GM19397 (cell line): ENCODE measurements around the gene TAS2R8.
"Not testable (repeated sequence)": the region's sequence is repeated elsewhere in the genome, so short reads cannot be mapped to it uniquely, and the experiment has no call there.

Source experiments
- ATAC-seq: cut with Tn5 transposase; IDR thresholded peaks from one replicate; pipeline ENCODE4 v1.9.1; 2021; ENCODE audit warnings: mild to moderate bottlenecking, moderate library complexity; ENCODE audit not compliant: unreplicated experiment

TAS2R8 gene

DNA sequence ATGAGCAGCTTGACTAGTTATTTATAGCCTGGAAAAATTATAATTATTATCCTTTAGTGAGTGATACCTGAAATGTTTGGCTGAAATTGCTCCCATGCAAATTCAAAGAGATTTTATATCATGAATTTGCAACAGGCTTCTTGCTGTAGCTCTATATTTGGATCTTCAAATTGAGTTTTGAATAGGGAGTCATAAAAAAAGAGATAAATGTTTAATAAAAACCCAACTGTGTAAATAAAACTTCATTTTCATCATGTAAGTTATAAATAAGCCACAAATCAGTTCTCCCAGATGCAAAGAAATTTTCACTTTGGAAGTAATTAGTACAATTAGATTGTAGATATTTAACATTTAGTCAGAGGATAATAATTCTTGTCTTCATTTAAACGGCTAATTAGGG lies at the start of gene TAS2R8:
Gene TAS2R8, minus strand, starts transcription at position 101 of the 400 bp plus-strand sequence. CDS start 306 bp downstream, outside the sequence.
- no peak for ATAC-seq

DNA sequence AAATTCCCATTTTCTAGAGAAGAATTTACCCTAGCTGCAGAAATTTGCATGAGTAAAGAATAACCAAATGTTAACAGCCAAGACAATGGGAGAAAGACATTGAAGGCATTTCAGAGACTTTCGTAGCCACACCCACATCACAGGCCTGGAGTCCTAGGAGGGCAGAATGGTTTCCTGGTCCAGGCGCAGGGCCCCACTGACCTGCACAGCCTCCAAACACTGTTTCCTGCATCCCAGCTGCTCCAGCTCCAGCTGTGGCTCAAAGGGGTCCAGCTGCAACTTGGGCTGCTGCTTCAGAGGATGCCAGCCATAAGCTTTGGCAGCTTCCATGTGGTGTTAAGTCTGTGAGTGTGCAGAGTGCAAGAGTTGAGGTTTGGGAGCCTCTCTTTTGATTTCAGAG lies 48.7 kb upstream of the TAS2R8 start:
- ATAC-seq = no peak

DNA sequence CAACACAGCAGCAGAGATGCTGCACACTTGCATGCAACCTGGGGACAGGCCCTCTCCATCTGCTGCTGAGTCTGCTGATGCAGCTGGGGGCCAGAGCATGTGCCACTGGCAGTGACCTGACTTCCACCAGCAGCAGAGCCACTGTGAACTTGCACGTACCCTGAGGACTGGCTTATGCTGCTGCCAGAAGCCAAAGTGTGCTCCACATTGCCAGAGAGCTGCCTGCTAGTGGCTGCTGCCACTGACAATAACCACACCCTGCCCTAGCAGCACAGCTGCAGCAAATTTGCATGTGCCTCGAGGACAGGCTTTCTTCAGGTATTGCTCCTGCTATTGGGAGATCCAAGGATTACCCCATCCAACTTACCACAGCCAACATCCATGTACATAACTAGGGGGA lies 46.7 kb upstream of the TAS2R8 start:
- no peak for ATAC-seq

- ATAC-seq = no peak
Measured at GRCh38 chr12:10851243-10851858, 44.3 kb upstream of the TAS2R8 start.

GRCh38 chr12:10849425-10849878 lies 42.4 kb upstream of the TAS2R8 start, which contains the start of gene PRR4:
Gene PRR4 (minus strand): TSS chr12:10849475. CDS start chr12:10849437, 38 bp downstream.
- ATAC-seq = no peak

DNA sequence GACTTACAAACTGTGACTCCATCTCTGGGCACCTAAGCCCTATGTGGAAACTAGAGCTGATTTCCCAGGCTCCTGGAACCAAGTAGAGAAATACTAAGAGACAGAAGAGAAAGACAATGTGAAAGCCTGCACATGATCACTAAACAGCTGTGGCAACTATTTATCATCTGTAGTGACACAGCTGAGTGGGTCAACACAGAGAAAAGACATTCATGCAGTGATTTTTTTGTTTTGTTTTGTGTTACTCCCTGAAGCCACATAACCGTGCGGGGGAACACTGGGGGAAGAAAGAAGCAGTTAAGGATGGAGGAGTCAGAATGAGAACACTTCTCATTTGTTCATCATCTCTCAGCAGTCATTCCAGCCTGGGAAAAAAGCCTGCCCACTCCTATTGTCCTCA lies 40.7 kb upstream of the TAS2R8 start:
- no peak for ATAC-seq

GRCh38 chr12:10842862-10843261 lies 35.8 kb upstream of the TAS2R8 start:
- ATAC-seq = no peak

DNA sequence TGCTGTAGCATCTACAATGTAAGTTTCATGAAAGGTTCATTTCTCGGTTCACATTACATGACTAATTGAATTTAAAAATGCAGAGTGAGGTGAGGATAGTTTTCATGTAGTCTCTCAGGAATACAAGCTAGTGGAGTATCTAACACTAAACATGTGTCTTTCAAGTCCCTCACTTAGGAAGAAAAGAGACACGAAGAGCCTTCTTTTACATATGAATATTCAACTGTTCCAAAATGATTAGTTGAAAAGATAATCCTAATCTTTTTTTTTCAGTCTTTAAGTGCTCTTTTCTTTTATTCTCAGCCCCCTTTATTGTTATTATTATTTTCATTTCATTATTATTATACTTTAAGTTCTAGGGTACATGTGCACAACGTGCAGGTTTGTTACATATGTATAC lies 31.4 kb upstream of the TAS2R8 start:
- no peak for ATAC-seq

GRCh38 chr12:10829994-10830393 lies 22.9 kb upstream of the TAS2R8 start:
- ATAC-seq = no peak

DNA sequence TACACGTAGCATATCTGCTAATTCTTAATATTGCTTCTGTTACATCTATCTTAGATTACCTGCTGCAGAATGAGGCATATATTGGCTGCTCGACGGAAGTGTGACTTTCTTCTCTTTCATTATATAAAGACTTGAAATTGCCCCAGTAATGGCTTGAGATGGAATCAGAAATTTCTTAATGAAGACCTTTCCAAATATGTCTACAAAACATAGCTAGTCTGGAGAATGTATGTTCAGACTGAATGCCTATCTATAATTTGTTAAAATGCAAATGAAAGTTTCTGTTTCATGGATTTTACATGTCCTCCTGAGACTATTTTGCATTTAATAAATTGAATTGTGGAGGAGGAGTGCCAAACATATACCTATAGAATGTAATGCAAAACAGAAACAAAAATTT lies 19.2 kb upstream of the TAS2R8 start, which contains the start of gene TAS2R10:
Gene TAS2R10, minus strand, starts transcription at position 101 of the 400 bp plus-strand sequence. Its CDS starts 89 bp downstream, at position 12.
- ATAC-seq = no peak

- ATAC-seq = no peak
Measured at GRCh38 chr12:10824957-10825356, 17.9 kb upstream of the TAS2R8 start.

DNA sequence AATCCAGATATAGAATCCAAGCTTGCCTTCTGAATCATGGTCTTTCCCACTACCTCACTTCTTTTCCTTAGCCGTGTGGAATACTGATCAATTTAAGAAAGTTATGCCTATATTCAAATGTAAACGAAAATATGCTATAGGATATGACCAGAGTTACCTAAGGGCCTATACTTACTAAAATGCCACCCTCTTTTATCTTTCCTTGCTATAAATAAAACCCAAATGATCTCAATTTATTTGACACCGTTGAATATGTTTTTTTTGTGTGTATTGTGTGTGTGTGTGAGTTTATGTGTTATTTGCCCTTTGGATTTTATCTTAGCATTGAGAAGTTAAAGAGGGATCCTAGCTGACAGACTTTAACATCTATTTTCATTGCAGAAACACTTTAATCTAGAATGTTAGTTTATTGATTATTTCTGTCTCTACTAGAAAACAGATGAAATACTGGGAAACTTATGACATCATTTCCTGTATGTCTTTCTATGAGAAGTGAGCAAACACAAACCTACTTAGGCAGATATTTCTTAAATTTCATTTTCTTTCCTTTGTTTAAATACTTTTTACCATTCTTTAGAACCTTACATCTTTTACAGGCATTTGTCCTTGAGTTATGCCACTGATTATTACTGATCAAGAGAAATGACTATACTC lies 4.9 kb upstream of the TAS2R8 start:
- no peak for ATAC-seq

GRCh38 chr12:10810068-10810467 lies 3.0 kb upstream of the TAS2R8 start, which contains the start of gene TAS2R9:
Gene TAS2R9 (minus strand): TSS chr12:10810168. CDS start chr12:10810075, 93 bp downstream.
- no peak for ATAC-seq

GRCh38 chr12:10802587-10802986 lies 4.5 kb downstream of the TAS2R8 start, which contains the start of gene TAS2R7:
Gene TAS2R7 (minus strand): TSS chr12:10802627. CDS start chr12:10802570, 57 bp downstream.
- ATAC-seq = no peak

DNA sequence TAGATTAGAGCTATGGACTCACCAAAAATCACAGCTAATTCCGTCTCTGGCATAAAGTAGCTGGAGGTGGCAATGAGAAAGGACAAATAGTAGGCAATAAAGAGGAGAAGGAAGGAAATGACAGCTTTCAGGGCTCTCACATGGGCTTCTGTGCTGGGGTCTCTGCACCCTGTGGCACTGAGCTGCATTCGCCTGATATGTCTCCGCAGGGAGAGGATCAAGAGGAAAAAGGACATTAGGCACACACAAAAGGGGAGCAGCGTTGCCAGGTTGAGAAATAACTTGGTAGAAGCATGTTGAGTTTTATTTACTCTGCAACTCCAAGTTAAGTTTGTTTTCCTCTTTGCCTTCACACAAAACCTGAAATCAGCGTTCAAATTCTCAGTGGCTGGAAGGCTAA lies 5.3 kb downstream of the TAS2R8 start:
- no peak for ATAC-seq

DNA sequence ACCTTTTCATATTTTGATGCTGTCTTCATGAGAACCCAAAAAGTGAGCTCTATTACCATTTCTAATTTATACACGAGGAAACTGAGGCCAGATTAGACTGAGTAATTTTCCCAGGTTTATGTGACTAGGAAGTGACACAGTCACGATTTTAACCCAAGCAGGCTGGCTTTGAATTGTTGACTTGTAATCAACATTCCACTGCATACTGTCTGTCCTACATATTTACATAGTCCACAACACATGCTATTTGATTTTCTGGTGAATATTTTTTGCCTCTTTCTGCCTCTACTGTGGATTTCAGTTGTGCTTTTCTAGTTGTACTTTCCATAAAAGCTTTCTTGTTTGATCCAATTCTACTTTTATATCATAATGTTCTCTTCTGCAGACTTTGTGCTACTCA lies 12.9 kb downstream of the TAS2R8 start:
- no peak for ATAC-seq

GRCh38 chr12:10791769-10792168 lies 15.3 kb downstream of the TAS2R8 start:
- ATAC-seq = not testable (repeated sequence)

DNA sequence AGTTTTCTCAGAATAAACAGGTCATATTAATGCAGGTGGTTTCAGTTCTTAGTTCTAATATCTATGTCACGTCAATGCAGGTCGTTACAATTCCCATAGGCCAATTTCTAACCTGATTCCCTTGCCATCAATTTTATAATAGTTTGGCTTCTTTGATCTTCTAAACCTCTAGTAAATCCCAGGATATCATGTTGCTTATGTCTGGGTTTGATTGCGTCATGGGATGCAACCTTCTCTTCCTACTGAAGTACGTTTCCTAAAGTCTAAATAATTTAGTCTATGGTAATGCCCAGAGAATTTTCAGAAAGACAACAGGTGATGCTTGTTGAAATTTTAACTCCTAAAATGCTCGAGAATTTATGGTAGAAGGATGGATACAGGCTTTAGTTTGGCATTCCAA lies 23.8 kb downstream of the TAS2R8 start:
- no peak for ATAC-seq

DNA sequence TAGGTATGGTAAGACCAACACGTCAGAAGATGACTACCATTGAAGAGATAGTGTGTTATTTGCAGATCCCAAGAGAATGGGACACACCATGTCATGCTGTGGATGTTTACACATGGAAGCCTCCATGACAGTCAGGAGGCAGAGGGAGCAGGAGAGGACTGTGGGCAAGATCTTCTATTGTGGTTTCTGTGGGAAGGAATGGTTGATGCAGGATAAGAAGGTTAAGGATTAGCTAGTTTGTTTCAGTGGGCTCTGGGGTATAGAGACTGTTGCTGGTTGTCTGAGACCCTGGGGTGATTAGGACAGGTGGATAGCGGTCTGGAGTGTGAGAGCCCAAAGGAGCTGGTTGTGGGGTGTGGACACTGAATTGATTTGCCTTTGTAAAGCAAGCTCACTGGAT lies 28.0 kb downstream of the TAS2R8 start:
- ATAC-seq = no peak

DNA sequence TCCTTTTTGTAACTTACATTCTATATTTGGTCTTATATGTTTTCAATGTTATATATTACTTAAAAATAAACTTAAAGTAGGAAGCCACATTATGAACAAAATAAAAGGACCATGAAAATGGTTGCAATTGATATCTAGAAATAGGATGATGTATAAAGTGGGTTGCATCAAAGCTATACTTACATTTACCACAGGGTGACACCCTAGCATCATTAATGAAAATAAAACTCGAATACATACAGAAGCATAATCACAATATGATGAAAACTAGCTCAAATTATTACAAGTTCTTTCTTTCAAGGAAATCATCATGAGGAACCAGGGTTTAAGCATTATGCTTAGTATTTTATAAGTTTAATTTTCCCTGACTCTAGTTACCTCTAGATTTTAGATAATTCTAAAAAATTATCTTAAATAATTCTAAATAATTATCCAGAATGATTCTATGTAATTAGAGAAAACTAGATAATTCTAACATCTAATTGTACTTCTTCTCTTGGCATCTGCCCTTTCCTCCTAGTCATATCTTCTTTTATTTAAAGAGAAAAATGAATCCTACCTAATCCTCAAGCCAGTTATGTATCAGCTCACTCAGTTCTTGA lies 35.9 kb downstream of the TAS2R8 start:
- no peak for ATAC-seq

DNA sequence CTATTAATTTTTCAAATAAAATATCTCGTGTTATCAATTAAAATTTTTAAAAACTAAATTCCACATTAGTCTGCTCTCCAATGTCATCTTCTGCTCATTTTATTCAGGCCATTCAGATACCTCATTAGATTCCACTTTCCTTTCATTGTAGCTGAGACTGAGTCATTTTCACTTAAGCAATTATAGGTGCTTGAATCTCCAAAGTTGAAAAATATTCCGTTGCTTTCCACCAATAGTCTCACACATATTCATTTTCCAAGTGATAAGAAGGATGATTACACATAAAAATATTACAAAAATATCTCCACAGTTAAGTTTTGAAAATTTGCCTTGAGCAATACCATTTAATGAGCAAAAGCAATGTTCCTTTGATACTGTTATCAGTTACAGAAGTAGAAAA lies 47.4 kb downstream of the TAS2R8 start:
- ATAC-seq = no peak

DNA sequence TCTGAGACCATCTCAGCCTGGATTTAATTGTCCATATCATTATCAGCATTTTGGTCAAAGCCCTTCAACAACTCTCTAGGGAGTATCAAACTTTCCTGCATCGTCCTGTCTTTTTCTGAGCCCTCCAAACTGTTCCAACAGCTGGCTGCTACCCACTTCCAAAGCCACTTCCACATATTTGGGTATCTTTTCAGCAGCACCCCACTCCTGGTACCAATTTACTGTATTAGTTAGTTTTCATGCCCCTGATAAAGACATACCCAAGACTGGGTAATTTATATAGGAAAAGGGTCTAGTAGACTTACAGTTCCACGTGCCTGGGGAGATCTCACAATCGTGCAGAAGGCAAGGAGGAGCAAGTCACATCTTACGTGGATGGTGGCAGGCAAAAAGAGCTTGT lies 50.9 kb downstream of the TAS2R8 start:
- no peak for ATAC-seq
